CD4-positive, alpha-beta T cell (primary cell): Measurements from ENCODE around the gene SAMD5. TPM values are rescaled to one million over a fixed set of nuclear protein-coding genes. Genes with fewer than 3 reads are reported as not detected.

Experiments
- ATAC-seq: fragments of 200-7000 bp; cut with Tn5 transposase; one replicate; pipeline ENCODE4 v1.10.0; 2022; ENCODE audit warnings: mild to moderate bottlenecking; ENCODE audit not compliant: poor library complexity
- CTCF ChIA-PET: fragments of 350-600 bp; sonication (Branson Sonifier 250); formaldehyde crosslinking; loops from one replicate; lab custom pipeline; 2021; ENCODE audit warnings: antibody characterized with exemption, inconsistent platforms; lab: Charles Lee
- POLR2A ChIA-PET: fragments of 350-600 bp; sonication (Branson Sonifier 250); formaldehyde crosslinking; loops from one replicate; lab custom pipeline; 2021; ENCODE audit warnings: antibody characterized with exemption, inconsistent platforms; lab: Charles Lee
- DNase-seq, 14 experiments: peaks; one replicate each; pipeline ENCODE4 v3.0.0-alpha.2; 2013 to 2020; ENCODE audit warnings: mixed read lengths in 2 of 14
- H3K27ac ChIP-seq, 2 donors: one replicate each; pipeline versions ENCODE4 v1.5.1 to v1.7.0; 2013; ENCODE audit warnings: low read length in 2 of 2, low read depth in 1 of 2, mild to moderate bottlenecking in 1 of 2
- H3K27me3 ChIP-seq, 2 experiments: 1 replicate in 1 of 2; 2 replicates in 1 of 2; pipeline versions ENCODE4 v1.6.1 to v1.7.0; 2013; ENCODE audit warnings: low read length in 2 of 2, control low read depth in 1 of 2, mild to moderate bottlenecking in 1 of 2, moderate library complexity in 1 of 2; ENCODE audit not compliant: insufficient read depth in 2 of 2, control insufficient read depth in 1 of 2
- H3K36me3 ChIP-seq: one replicate; pipeline ENCODE4 v1.6.1; 2013; ENCODE audit warnings: low read length, control low read depth; ENCODE audit not compliant: insufficient read depth
- H3K4me1 ChIP-seq: one replicate; pipeline ENCODE4 v1.6.1; 2013; ENCODE audit warnings: low read length, control low read depth; ENCODE audit not compliant: insufficient read depth
- H3K4me3 ChIP-seq: one replicate; pipeline ENCODE4 v1.5.1; 2013; ENCODE audit warnings: mild to moderate bottlenecking, low read length, moderate library complexity
- H3K9me3 ChIP-seq, 2 experiments: 1 replicate in 1 of 2; 2 replicates in 1 of 2; pipeline versions ENCODE4 v1.6.1 to v1.7.0; 2013; ENCODE audit warnings: low read length in 2 of 2, mild to moderate bottlenecking in 2 of 2, control low read depth in 1 of 2, moderate library complexity in 1 of 2; ENCODE audit not compliant: control insufficient read depth in 1 of 2, insufficient read depth in 1 of 2
- H3K27ac Mint-ChIP-seq: one replicate; pipeline ENCODE4 v1.8.0; 2020; ENCODE audit warnings: mixed read lengths
- H3K27me3 Mint-ChIP-seq: one replicate; pipeline ENCODE4 v1.8.0; 2021; ENCODE audit warnings: mixed read lengths
- H3K36me3 Mint-ChIP-seq: one replicate; pipeline ENCODE4 v1.8.0; 2021; ENCODE audit warnings: low read depth, mixed read lengths
- H3K4me1 Mint-ChIP-seq: one replicate; pipeline ENCODE4 v1.8.0; 2021; ENCODE audit warnings: low read depth, mixed read lengths
- H3K4me3 Mint-ChIP-seq: one replicate; pipeline ENCODE4 v1.8.0; 2020; ENCODE audit warnings: mild to moderate bottlenecking, mixed read lengths
- H3K9me3 Mint-ChIP-seq: one replicate; pipeline ENCODE4 v1.8.0; 2020; ENCODE audit warnings: mixed read lengths
- intact Hi-C, 2 experiments: fragments of 100-400 bp; cut with DNase I in 1 of 2; cut with micrococcal nuclease in 1 of 2; formaldehyde crosslinking; loops; one replicate each; pipeline versions ENCODE4 v1.15.1 to v1.9.0; 2023 to 2025; cut with DNase I, micrococcal nuclease
- total RNA-seq, 174 experiments: library from RNA in 2 of 174; stranded (reverse) in 2 of 174; gene quantifications; one replicate each; pipeline ENCODE4 v1.2.3 and lab custom pipeline; 2021 to 2026
- TF ChIP-seq, protein P1 (sequence below): fragments of 200-600 bp; IDR thresholded peaks from one replicate; pipeline ENCODE4 v1.8.0; 2022; ENCODE audit warnings: antibody characterized with exemption, mild to moderate bottlenecking

SAMD5 gene
- total RNA-seq, 2 experiments from 2014 or later = not detected

DNA sequence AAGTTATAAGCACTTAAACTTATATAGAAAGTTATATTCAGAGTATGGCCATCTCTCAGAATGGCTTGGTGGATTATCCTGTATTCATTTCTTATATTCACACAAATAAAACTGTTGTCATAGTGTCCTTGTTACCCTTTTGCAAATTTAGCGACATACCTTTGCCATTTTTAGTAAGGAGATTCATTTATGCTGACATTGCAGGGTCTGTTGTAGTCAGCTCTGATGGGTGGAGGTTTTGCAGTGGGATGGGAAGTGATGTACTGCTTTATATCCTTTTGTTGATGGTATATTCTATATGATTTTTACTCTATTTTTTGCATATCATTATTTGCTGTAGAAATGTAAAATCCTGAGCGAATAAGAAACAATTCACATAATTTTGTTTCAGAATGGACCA is 35.9 kb downstream of the SAMD5 start:
- intact Hi-C loops = no loop called here
- ChIA-PET CTCF (no interaction called here), POLR2A (no interaction called here)
- no peaks in the 10 kb centered on the region for H3K4me1 Mint-ChIP-seq
- H3K4me1 ChIP-seq = no peaks in the 10 kb centered on the region
- DNase-seq (no peak), ATAC-seq (no peak)
- H3K36me3 Mint-ChIP-seq = no peaks in the 10 kb centered on the region
- TF ChIP-seq, protein P1, sequence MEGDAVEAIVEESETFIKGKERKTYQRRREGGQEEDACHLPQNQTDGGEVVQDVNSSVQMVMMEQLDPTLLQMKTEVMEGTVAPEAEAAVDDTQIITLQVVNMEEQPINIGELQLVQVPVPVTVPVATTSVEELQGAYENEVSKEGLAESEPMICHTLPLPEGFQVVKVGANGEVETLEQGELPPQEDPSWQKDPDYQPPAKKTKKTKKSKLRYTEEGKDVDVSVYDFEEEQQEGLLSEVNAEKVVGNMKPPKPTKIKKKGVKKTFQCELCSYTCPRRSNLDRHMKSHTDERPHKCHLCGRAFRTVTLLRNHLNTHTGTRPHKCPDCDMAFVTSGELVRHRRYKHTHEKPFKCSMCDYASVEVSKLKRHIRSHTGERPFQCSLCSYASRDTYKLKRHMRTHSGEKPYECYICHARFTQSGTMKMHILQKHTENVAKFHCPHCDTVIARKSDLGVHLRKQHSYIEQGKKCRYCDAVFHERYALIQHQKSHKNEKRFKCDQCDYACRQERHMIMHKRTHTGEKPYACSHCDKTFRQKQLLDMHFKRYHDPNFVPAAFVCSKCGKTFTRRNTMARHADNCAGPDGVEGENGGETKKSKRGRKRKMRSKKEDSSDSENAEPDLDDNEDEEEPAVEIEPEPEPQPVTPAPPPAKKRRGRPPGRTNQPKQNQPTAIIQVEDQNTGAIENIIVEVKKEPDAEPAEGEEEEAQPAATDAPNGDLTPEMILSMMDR = no peak
- H3K27ac ChIP-seq = no peak overlapping the region
- no peaks in the 10 kb centered on the region for H3K27me3 ChIP-seq
- H3K27ac Mint-ChIP-seq = no peak overlapping the region
- no peak overlapping the region for H3K4me3 Mint-ChIP-seq
- H3K4me3 ChIP-seq = no peak overlapping the region
- peaks cover 8% of the 10 kb centered on the region for H3K27me3 Mint-ChIP-seq
- peaks cover 3 to 8% of the 10 kb centered on the region in 2 experiments for H3K9me3 ChIP-seq
- H3K36me3 ChIP-seq = no peaks in the 10 kb centered on the region
- H3K9me3 Mint-ChIP-seq = no peaks in the 10 kb centered on the region

DNA sequence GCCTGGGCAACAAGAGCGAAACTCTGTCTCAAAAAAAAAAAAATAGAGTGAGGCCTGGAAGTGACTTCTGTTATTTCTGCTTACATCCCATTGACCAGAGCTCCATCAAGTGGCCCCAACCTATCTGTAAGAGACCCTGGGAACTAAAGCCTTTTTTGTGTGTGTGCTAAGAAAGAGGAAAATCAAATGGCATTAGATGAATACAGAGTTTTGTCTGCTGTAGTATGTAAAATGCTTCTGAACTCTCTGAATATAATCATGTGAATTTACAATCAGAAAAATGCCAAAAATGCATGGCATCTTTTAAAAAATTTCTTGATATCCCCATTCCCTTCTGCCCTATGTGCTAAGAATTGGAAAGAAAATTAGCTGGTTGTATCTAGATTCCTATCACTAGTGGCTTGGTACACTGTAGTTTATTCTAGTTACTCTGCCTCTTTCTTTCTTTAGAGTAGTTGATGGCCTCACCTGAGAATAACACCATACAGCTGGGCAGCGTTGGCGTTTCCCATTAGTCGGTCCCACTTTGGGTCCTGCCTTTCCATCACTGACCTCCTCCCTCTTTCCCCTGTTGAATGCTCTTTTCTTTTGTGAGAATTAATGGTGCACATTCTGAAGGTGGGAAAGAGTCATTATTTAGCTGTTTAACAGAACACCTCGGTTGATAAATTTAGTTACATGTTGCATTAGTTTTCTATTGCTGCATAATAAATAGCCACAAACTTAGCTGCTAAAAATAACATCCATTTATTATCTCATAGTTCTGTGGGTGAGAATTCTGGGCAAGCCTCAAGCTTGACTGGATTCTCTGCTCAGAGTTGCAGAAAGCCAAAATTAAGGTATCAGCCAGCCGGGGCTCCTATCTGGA is 38.2 kb downstream of the SAMD5 start:
- Mint-ChIP-seq H3K27me3 (no peaks in the 10 kb centered on the region), H3K4me3 (no peak overlapping the region), H3K36me3 (no peaks in the 10 kb centered on the region), H3K27ac (no peak overlapping the region), H3K4me1 (no peaks in the 10 kb centered on the region), H3K9me3 (no peaks in the 10 kb centered on the region)
- Histone ChIP-seq H3K4me3 (no peak overlapping the region), H3K9me3 (peaks cover 2 to 8% of the 10 kb centered on the region in 2 experiments), H3K36me3 (no peaks in the 10 kb centered on the region), H3K4me1 (no peaks in the 10 kb centered on the region), H3K27ac (no peak overlapping the region), H3K27me3 (no peaks in the 10 kb centered on the region)
- ATAC-seq = no peak
- TF ChIP-seq, protein P1 = no peak
- CTCF ChIA-PET = no interaction called here
- POLR2A ChIA-PET = no interaction called here
- DNase-seq = no peak
- intact Hi-C loops = no loop called here

DNA sequence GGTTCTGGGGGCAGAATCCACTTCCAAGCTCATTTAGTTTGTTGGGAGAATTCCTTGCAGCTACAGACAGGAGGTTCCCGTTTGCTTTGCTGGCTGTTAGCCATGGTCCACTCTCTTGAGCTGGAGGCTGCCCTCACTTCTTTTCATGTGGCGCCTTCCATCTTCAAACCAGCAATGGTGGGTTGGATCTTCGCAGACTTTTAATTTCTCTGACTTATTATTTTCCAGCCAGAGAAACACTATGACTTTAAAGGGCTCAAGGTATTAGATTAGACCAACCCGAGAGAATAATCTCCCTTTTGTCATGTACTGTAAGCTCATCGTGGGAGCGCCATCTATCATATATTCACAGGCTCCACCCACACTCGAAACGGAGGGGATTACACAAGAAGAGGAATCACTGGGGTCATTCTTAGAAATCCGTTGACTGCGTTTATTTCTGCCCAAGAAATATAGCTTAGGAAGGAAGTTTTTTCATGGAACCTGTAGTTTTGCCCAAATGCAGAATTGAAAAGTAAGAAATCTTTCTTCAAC is 38.9 kb downstream of the SAMD5 start:
- no peak for DNase-seq
- peaks cover 0 to 4% of the 10 kb centered on the region in 2 experiments for H3K9me3 ChIP-seq
- ATAC-seq = no peak
- CTCF ChIA-PET = no interaction called here
- H3K36me3 Mint-ChIP-seq = no peaks in the 10 kb centered on the region
- H3K4me3 ChIP-seq = no peak overlapping the region
- TF ChIP-seq, protein P1 = no peak
- POLR2A ChIA-PET = no interaction called here
- H3K4me3 Mint-ChIP-seq = no peak overlapping the region
- no peaks in the 10 kb centered on the region for H3K36me3 ChIP-seq
- H3K27me3 ChIP-seq = no peaks in the 10 kb centered on the region
- no peak overlapping the region for H3K27ac Mint-ChIP-seq
- no peaks in the 10 kb centered on the region for H3K4me1 Mint-ChIP-seq
- H3K9me3 Mint-ChIP-seq = no peaks in the 10 kb centered on the region
- no peaks in the 10 kb centered on the region for H3K4me1 ChIP-seq
- intact Hi-C loops = no loop called here
- no peaks in the 10 kb centered on the region for H3K27me3 Mint-ChIP-seq
- no peak overlapping the region for H3K27ac ChIP-seq
